Measurements from ENCODE around the gene TSPY3.
"Not testable (repeated sequence)": the region's sequence is repeated elsewhere in the genome, so short reads cannot be mapped to it uniquely, and the experiment has no call there.

Gene TSPY3

GRCh38 chrY:9398121-9398520, at the start of gene TSPY3:
TSS of gene TSPY3 (plus strand) at chrY:9398421. CDS start at chrY:9398467, 46 bp downstream.
- DNase-seq (ENCODE audit: low read depth, low spot score), result not testable (repeated sequence)

- DNase-seq (ENCODE audit: low read depth, low spot score), result not testable (repeated sequence)
These were observed 40.7 kb upstream of the TSPY3 start, which contains the start of gene TSPY8 for GRCh38 chrY:9357497-9357896. TSS of gene TSPY8 (plus strand) at chrY:9357797. CDS start at chrY:9357843, 46 bp downstream.

- not testable (repeated sequence) for DNase-seq (ENCODE audit: low read depth, low spot score)
These were observed 1.7 kb upstream of the TSPY3 start for GRCh38 chrY:9396527-9396926.

Data from iPS DF 19.7 (cell line).